Transverse colon (tissue), 4 donors: ENCODE data around the gene ENGASE. TPM values are rescaled to one million over a fixed set of nuclear protein-coding genes. Genes with fewer than 3 reads are reported as not detected.

Source experiments
- DNase-seq: peaks from one replicate; pipeline ENCODE4 v3.0.0-alpha.2; 2019
- H3K27ac ChIP-seq, 4 donors: fragments of 200-600 bp; sonication (generic); 2 replicates each; pipeline ENCODE4 v1.5.1; 2016 to 2018; ENCODE audit warnings: inconsistent platforms in 4 of 4
- H3K27me3 ChIP-seq: fragments of 200-600 bp; sonication (generic); 2 replicates; pipeline ENCODE4 v1.5.1; 2017; ENCODE audit warnings: inconsistent platforms
- H3K36me3 ChIP-seq, 4 donors: fragments of 200-600 bp; sonication (generic); 2 replicates each; pipeline ENCODE4 v1.5.1; 2017 to 2019; ENCODE audit warnings: inconsistent platforms in 4 of 4
- H3K4me1 ChIP-seq, 4 donors: fragments of 200-600 bp; sonication (generic); 2 replicates each; pipeline ENCODE4 v1.5.1; 2017 to 2020; ENCODE audit warnings: inconsistent platforms in 4 of 4
- H3K4me3 ChIP-seq, 4 donors: fragments of 200-600 bp; sonication (generic); 1 replicate in 1 of 4; 2 replicates in 3 of 4; pipeline versions ENCODE4 v1.5.1 to v1.6.1; 2017 to 2019; ENCODE audit warnings: inconsistent platforms in 4 of 4
- H3K9me3 ChIP-seq, 2 donors: fragments of 200-600 bp; sonication (generic); 2 replicates each; pipeline ENCODE4 v1.5.1; 2017 to 2019; ENCODE audit warnings: inconsistent platforms in 2 of 2
- EP300 ChIP-seq: sonication (generic); formaldehyde crosslinking; IDR thresholded peaks from one replicate; pipeline ENCODE4 v1.6.1; 2017; ENCODE audit warnings: antibody characterized with exemption, low read depth
- POLR2A ChIP-seq: fragments of 450-650 bp; IDR thresholded peaks from one replicate; pipeline ENCODE4 v1.6.1; 2016; ENCODE audit warnings: antibody characterized with exemption, mild to moderate bottlenecking, moderate library complexity
- POLR2AphosphoS5 ChIP-seq, 3 donors: sonication (generic); formaldehyde crosslinking; IDR thresholded peaks; one replicate each; pipeline ENCODE4 v1.6.1; 2016; ENCODE audit warnings: antibody characterized with exemption in 3 of 3
- WGBS, 2 donors: methylation state at CpG; one replicate each; pipeline ENCODE4 v1.1.5; 2018; ENCODE audit warnings: low coverage in 1 of 2; 5-methylcytosine and 5-hydroxymethylcytosine counted together
- in situ Hi-C, 4 donors: fragments of 200-750 bp; cut with MboI; loops; one replicate each; pipeline versions ENCODE4 v1.15.0 to v1.15.1; 2017; ENCODE audit warnings: low sequenced_read_pairs in 3 of 4, low pct_ligation_motif_present in 1 of 4, low pct_unique_long_range_greater_than_20kb in 1 of 4
- intact Hi-C: fragments of 100-400 bp; cut with DNase I; formaldehyde crosslinking; loops from one replicate; pipeline ENCODE4 v1.15.1; 2023; ENCODE audit warnings: low total_unique reads
- total RNA-seq, 4 donors: library from RNA; depleted of rRNA; stranded (reverse); fragments of >200 nt; gene quantifications; one replicate each; pipeline ENCODE4 v1.1.0, GENCODE V29; 2016
- TF ChIP-seq, protein P1 (sequence below), 5 experiments: fragments of 200-600 bp in 3 of 5; fragments of 450-650 bp in 2 of 5; sonication (generic) in 3 of 5; IDR thresholded peaks; 1 replicate in 2 of 5; 2 replicates in 3 of 5; pipeline ENCODE4 v1.5.1; 2016 to 2017; ENCODE audit warnings: antibody characterized with exemption in 5 of 5, inconsistent platforms in 3 of 5, mild to moderate bottlenecking in 2 of 5, moderate library complexity in 1 of 5

The ENGASE gene
- total RNA-seq, 4 donors from 2014 or later: 74.7 to 335 (median 121) TPM

DNA sequence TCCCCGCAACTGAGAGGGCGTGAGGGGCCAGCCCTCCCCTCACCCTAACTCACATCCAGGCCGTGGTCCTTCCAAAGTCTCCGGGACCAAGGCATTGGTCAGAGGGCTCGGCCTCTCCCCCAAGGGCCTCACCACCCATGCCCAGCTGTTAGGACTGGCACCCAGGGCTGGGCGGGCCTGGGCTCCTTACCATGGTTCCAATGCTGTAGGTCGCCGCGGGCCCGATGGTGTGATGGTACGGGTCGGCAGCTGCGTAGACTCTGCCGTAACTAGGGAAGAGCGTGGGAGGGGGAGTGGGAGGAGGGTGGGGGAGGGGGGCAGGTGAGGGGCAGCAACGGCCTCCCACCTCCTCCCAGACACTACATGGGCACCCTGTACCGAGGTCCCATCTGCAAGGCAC, 19.6 kb downstream of the ENGASE start:
- 79% methylated on average over 14 of the region's 17 CpGs; no CpG with 5 or more reads in 1 of the 2 donors for WGBS, 2 donors
- no peak for DNase-seq
- Histone ChIP-seq H3K27me3 (peaks cover 90% of the 10 kb centered on the region), H3K36me3 (no peaks in the 10 kb centered on the region), H3K9me3 (no peaks in the 10 kb centered on the region), H3K4me3 (no peak overlapping the region), H3K4me1 (peaks cover 0 to 22% (median 6%) of the 10 kb centered on the region in 4 donors), H3K27ac (no peak overlapping the region)
- in situ Hi-C loops: no loop called here
- intact Hi-C loops: no loop called here
- TF ChIP-seq POLR2A (no peak), EP300 (no peak), POLR2AphosphoS5 (IDR thresholded peaks at IDR 0.05) (no peak)
- TF ChIP-seq, protein P1, sequence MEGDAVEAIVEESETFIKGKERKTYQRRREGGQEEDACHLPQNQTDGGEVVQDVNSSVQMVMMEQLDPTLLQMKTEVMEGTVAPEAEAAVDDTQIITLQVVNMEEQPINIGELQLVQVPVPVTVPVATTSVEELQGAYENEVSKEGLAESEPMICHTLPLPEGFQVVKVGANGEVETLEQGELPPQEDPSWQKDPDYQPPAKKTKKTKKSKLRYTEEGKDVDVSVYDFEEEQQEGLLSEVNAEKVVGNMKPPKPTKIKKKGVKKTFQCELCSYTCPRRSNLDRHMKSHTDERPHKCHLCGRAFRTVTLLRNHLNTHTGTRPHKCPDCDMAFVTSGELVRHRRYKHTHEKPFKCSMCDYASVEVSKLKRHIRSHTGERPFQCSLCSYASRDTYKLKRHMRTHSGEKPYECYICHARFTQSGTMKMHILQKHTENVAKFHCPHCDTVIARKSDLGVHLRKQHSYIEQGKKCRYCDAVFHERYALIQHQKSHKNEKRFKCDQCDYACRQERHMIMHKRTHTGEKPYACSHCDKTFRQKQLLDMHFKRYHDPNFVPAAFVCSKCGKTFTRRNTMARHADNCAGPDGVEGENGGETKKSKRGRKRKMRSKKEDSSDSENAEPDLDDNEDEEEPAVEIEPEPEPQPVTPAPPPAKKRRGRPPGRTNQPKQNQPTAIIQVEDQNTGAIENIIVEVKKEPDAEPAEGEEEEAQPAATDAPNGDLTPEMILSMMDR (IDR thresholded peaks at IDR 0.05): no peak

DNA sequence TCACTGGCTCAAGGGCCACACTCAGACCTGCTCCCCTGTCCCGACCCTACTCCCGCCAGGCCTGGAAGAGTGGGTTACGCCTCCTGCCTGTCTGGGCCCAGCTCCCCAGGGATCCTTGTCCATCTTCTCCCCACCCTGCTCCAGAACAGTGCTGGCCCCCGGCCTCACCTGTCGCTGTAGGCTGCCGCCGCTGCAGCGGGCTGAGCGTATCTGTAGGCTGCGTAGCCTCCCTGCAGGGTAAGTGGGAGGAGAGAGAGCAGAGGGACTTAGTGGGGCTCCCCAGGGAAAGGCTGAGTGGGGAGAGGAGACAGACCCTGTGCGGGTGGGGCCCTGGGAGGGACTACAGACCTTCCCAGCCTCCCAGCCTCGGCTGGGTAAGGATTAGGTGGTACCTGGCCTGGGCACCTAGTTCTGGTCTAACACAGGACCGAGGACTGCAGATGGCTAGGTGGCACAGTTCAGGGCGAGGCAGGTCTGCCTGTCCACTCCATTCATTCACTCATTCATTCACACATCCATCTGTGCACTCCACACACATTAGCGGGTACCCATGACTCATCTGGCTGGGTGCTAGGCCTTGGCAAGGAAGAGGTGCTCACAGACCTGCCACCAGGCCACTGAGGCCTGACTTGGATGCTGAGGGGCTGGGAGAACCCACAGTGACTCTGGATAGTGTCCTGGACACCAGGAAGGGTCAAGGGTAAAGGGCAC, 20.9 kb downstream of the ENGASE start:
- 81 to 100% methylated on average over 3 to 13 of the region's 15 CpGs for WGBS, 2 donors
- H3K27me3 ChIP-seq: peaks cover 94% of the 10 kb centered on the region
- peaks cover 0 to 14% (median 6%) of the 10 kb centered on the region in 4 donors for H3K4me1 ChIP-seq
- no peaks in the 10 kb centered on the region for H3K36me3 ChIP-seq
- H3K9me3 ChIP-seq: no peaks in the 10 kb centered on the region
- TF ChIP-seq EP300: no peak
- no peak for TF ChIP-seq POLR2AphosphoS5 (IDR thresholded peaks at IDR 0.05)
- TF ChIP-seq POLR2A: no peak
- TF ChIP-seq, protein P1 (IDR thresholded peaks at IDR 0.05): no peak
- in situ Hi-C loops: no loop called here
- no peak overlapping the region for H3K4me3 ChIP-seq
- no peak for DNase-seq
- H3K27ac ChIP-seq: no peak overlapping the region
- intact Hi-C loops: no loop called here

DNA sequence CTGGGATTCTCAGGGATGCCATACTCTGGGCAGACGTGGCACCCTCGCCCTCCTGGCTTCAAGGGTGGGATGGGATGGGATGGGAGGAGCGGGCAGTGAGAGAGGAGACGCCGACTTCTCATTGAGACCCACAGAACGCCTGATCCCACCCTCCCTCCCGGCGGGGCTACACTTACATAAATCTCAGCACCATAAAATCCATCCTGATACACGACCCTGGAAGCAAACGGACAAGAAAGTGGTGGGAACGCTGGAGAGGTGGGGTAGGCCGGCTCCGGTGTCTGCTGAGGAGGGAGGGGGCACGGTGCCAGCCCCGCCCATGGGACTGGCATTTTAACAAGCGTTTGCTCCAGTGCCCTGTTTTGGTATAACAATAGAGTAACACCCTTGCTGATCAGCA, 21.9 kb downstream of the ENGASE start:
- Histone ChIP-seq H3K4me3 (no peak overlapping the region), H3K36me3 (no peaks in the 10 kb centered on the region), H3K27me3 (peaks cover 96% of the 10 kb centered on the region), H3K27ac (no peak overlapping the region), H3K4me1 (peaks cover 0 to 9% (median 3%) of the 10 kb centered on the region in 4 donors), H3K9me3 (no peaks in the 10 kb centered on the region)
- no peak for DNase-seq
- in situ Hi-C loops (no loop called here), intact Hi-C loops (no loop called here)
- TF ChIP-seq POLR2AphosphoS5 (IDR thresholded peaks at IDR 0.05): no peak
- TF ChIP-seq, protein P1 (IDR thresholded peaks at IDR 0.05): no peak
- TF ChIP-seq POLR2A: no peak
- TF ChIP-seq EP300: no peak
- WGBS, 2 donors: 32 to 40% methylated on average over 1 to 16 of the region's 16 CpGs

DNA sequence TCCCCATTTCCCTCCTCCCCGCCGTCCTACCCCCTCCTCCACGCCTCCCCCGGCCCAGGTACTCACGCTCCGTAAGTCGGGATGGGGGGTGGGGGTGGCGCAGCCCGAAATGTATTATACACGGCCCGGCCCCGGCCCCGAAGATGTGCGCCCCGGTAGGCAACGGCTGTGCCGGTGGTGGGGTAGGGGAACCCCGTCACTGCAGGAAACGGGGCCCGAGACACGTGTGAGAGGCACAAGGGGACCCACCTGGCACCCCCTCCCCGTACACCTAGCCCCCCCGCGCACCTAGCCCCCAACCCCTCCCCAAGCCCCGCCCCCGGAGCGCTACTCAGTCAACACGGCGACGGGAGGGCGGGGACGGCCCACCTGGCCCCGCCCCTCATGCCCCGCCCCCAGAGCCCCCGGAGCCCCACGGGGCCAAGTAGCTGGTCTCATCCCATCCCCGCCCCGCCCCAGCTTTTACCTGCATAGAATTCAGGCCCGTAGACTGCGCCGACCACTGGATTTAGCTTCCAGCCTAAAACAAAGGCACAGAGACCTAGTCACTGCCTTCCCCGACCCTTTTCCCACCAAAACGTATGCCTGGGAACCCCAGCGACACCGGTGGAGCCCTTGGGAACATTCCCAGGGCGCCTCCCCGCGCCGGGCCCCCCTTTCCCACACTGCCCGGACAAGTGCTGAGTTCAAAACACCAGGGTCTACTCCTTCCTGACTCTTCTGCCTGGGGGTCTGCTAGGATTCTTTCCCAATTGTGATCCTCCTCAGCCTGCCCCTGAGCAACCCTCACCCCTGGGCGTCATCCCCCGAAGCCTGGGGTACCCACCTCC, 22.8 kb downstream of the ENGASE start:
- no peak for TF ChIP-seq POLR2A
- TF ChIP-seq, protein P1 (IDR thresholded peaks at IDR 0.05): no peak
- no peak for TF ChIP-seq EP300
- no peak for TF ChIP-seq POLR2AphosphoS5 (IDR thresholded peaks at IDR 0.05)
- Histone ChIP-seq H3K4me3 (no peak overlapping the region), H3K36me3 (no peaks in the 10 kb centered on the region), H3K4me1 (peaks cover 0 to 9% (median 3%) of the 10 kb centered on the region in 4 donors), H3K27me3 (peaks cover 98% of the 10 kb centered on the region), H3K9me3 (no peaks in the 10 kb centered on the region), H3K27ac (no peak overlapping the region)
- WGBS, 2 donors: 14% methylated on average over 38 of the region's 52 CpGs; no CpG with 5 or more reads in 1 of the 2 donors
- in situ Hi-C loops (no loop called here), intact Hi-C loops (no loop called here)
- no peak for DNase-seq
